Activated CD4-positive, CD25-positive, alpha-beta regulatory T cell treated with anti-CD3 and anti-CD28 coated beads, Interleukin-2, amount 50 U/mL, for 24 hours (primary cell): Measurements from ENCODE around the gene SCGN.

Source experiments
- ATAC-seq, 2 donors: fragments of 150-1000 bp; cut with Tn5 transposase; one replicate each; pipeline ENCODE4 v1.10.0; 2021; ENCODE audit warnings: mild to moderate bottlenecking in 1 of 2, moderate library complexity in 1 of 2

SCGN gene

GRCh38 chr6:25652007-25652515 lies at the start of gene SCGN:
Gene SCGN (plus strand): TSS chr6:25652215. CDS start chr6:25652404, 189 bp downstream.
- ATAC-seq = no peak

GRCh38 chr6:25602674-25602982 lies 49.4 kb upstream of the SCGN start:
- ATAC-seq = no peak

GRCh38 chr6:25603251-25603650 lies 48.8 kb upstream of the SCGN start:
- no peak for ATAC-seq

GRCh38 chr6:25606151-25606550 lies 45.9 kb upstream of the SCGN start:
- ATAC-seq = no peak

- ATAC-seq = no peak
Measured at GRCh38 chr6:25608558-25609174, 43.3 kb upstream of the SCGN start.

GRCh38 chr6:25612666-25613065 lies 39.3 kb upstream of the SCGN start:
- ATAC-seq = no peak

GRCh38 chr6:25613415-25613814 lies 38.6 kb upstream of the SCGN start:
- ATAC-seq = no peak

- ATAC-seq = no peak
Measured at GRCh38 chr6:25614052-25614451, 38.0 kb upstream of the SCGN start.

- no peak for ATAC-seq
Measured at GRCh38 chr6:25615471-25615870, 36.5 kb upstream of the SCGN start.

- ATAC-seq = no peak
Measured at GRCh38 chr6:25617997-25618396, 34.0 kb upstream of the SCGN start.

- no peak for ATAC-seq
Measured at GRCh38 chr6:25619217-25619616, 32.8 kb upstream of the SCGN start.

GRCh38 chr6:25620391-25620790 lies 31.6 kb upstream of the SCGN start:
- no peak for ATAC-seq

- no peak for ATAC-seq
Measured at GRCh38 chr6:25623065-25623464, 28.9 kb upstream of the SCGN start.

GRCh38 chr6:25623879-25624278 lies 28.1 kb upstream of the SCGN start:
- no peak for ATAC-seq

GRCh38 chr6:25627001-25627400 lies 25.0 kb upstream of the SCGN start:
- no peak for ATAC-seq

- ATAC-seq = no peak
Measured at GRCh38 chr6:25628471-25629197, 23.4 kb upstream of the SCGN start.

- no peak for ATAC-seq
Measured at GRCh38 chr6:25629198-25629576, 22.8 kb upstream of the SCGN start.

- ATAC-seq = no peak
Measured at GRCh38 chr6:25630508-25631278, 21.3 kb upstream of the SCGN start.

GRCh38 chr6:25635886-25636317 lies 16.1 kb upstream of the SCGN start:
- no peak for ATAC-seq

GRCh38 chr6:25637211-25637610 lies 14.8 kb upstream of the SCGN start:
- ATAC-seq = no peak

- no peak for ATAC-seq
Measured at GRCh38 chr6:25637960-25638434, 14.0 kb upstream of the SCGN start.

- ATAC-seq = no peak
Measured at GRCh38 chr6:25639653-25640052, 12.4 kb upstream of the SCGN start.

- ATAC-seq = no peak
Measured at GRCh38 chr6:25640446-25640845, 11.6 kb upstream of the SCGN start.

GRCh38 chr6:25640891-25641290 lies 11.1 kb upstream of the SCGN start:
- ATAC-seq = no peak
